OCI-LY3 (cell line): ENCODE results near the gene SRGAP2C.
"Not testable (repeated sequence)": the region's sequence is repeated elsewhere in the genome, so short reads cannot be mapped to it uniquely, and the experiment has no call there.

Experiments
- H2AFZ ChIP-seq: fragments of 200-600, 300-600 bp; shearing (Covaris generic); 2 replicates; pipeline ENCODE4 v1.6.0; 2014; ENCODE audit warnings: antibody characterized with exemption, low read depth, low read length
- H3K27ac ChIP-seq: fragments of 200-600, 300-600 bp; sonication (generic); 2 replicates; pipeline ENCODE4 v1.5.1; 2014; ENCODE audit warnings: mild to moderate bottlenecking, low read length, moderate library complexity, mixed read lengths
- H3K27me3 ChIP-seq: fragments of 200-600, 300-600 bp; sonication (generic); 2 replicates; pipeline ENCODE4 v1.6.1; 2014; ENCODE audit warnings: low read depth, low read length, mixed read lengths
- H3K36me3 ChIP-seq: fragments of 200-600, 300-600 bp; sonication (generic); replicated peaks from 2 replicates; pipeline ENCODE3; 2014; ENCODE audit warnings: low read depth, low read length, mixed read lengths
- H3K4me1 ChIP-seq: fragments of 300-600, 200-600 bp; sonication (generic); 2 replicates; pipeline ENCODE4 v1.6.1; 2014; ENCODE audit warnings: low read length, mixed read lengths
- H3K4me2 ChIP-seq: fragments of 200-600, 300-600 bp; sonication (generic); 2 replicates; pipeline ENCODE4 v1.6.1; 2014; ENCODE audit warnings: low read length, mixed read lengths
- H3K4me3 ChIP-seq: fragments of 300-600, 200-600 bp; sonication (generic); 2 replicates; pipeline ENCODE4 v1.5.1; 2014; ENCODE audit warnings: antibody characterized with exemption, mild to moderate bottlenecking, low read length, moderate library complexity
- H3K79me2 ChIP-seq: fragments of 300-600, 200-600 bp; shearing (Covaris generic); 2 replicates; pipeline ENCODE4 v1.6.1; 2014; ENCODE audit warnings: mild to moderate bottlenecking, low read length, mixed read lengths
- H3K9ac ChIP-seq: fragments of 300-600, 200-600 bp; shearing (Covaris generic); 2 replicates; pipeline ENCODE4 v1.6.0; 2014; ENCODE audit warnings: mild to moderate bottlenecking, low read length, moderate library complexity
- H3K9me3 ChIP-seq: fragments of 200-600, 300-600 bp; shearing (Covaris generic); 2 replicates; pipeline ENCODE4 v1.6.1; 2014; ENCODE audit warnings: low read length, mixed read lengths; ENCODE audit not compliant: insufficient read depth
- H4K20me1 ChIP-seq: fragments of 200-600, 300-600 bp; sonication (generic); 2 replicates; pipeline ENCODE4 v1.6.1; 2016; ENCODE audit warnings: low read length, mixed read lengths; ENCODE audit not compliant: insufficient read depth

Gene SRGAP2C

DNA sequence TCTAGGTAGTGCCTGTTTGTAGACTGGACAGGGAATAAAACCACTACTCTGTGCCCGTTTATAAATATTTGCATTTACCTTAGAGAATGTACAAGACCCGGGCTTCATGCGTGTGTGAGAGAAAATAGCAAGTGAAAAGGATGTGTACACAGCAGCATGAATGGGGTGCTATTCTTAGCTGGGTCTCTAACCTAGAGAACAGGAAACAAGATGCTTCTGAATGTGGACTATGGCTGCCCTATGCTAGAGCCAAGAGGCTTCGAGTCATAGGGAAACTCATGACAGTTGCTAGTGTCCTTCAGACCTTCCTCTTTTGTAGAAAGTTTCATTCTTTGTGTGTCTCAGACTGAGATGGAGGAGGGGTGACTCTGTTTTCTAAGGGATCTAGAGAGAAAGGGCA lies 39.9 kb downstream of the SRGAP2C start:
- Histone ChIP-seq H3K4me2 (peak overlapping the region; percentile 50), H3K4me1 (peaks cover 14% of the 10 kb centered on the region), H3K27ac (peak overlapping the region; percentile 45; the same call in 1 of the 2 replicates)
- not testable (repeated sequence) for H2AFZ ChIP-seq, H3K9me3 ChIP-seq, H4K20me1 ChIP-seq, H3K9ac ChIP-seq, H3K4me3 ChIP-seq, H3K36me3 ChIP-seq, H3K79me2 ChIP-seq, H3K27me3 ChIP-seq

DNA sequence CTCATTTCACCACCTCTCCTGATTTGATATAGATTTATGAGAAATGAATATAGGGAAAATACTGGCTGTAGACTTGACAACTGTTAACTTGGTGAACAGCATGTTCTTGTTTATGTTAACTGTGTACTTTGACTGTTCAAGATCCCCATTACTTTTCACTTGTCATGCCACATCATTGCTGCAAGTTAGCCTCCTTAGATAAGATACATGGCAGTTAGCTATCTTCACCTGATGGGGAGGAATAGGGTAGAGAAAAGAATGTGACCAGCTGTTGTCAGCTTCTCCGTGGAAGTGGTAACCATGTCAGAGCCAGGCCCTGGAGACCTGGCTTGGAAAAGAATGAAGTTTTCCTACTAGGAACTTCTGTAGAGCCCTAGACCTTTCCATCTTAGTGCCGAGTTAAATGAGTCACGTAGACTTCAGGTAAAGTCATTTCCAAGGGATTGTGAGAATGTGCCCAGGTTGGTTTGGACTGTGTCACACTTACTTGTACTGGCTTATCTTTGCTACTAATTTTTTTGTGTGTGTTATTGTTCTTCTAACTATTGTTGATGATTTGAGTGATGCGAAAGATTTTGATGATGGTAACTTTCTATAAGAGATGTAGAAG lies 41.6 kb downstream of the SRGAP2C start:
- not testable (repeated sequence) for H3K79me2 ChIP-seq, H3K9me3 ChIP-seq, H3K9ac ChIP-seq, H3K4me2 ChIP-seq, H3K27me3 ChIP-seq, H2AFZ ChIP-seq, H3K4me3 ChIP-seq, H4K20me1 ChIP-seq, H3K27ac ChIP-seq, H3K36me3 ChIP-seq
- peaks cover 13% of the 10 kb centered on the region for H3K4me1 ChIP-seq

DNA sequence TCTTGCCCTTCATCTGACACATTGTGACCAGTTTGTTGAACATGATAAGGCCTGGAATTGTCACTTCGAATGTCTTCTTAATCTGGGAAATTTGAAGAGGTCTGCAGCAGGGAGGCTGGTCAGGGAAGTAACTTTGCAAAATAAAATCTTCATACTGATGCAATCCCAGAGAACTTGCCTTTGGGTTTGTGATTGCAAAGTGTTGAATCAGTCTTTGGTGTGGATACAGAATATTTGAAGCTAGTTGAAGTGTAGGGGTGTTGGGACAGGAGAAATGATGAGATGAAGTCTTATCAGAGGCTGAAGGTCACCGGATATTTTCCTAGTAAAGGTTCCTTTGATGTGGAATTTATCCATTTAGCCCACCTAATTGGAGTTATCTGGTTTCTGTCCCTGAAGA lies 42.1 kb downstream of the SRGAP2C start:
- not testable (repeated sequence) for H3K27me3 ChIP-seq

DNA sequence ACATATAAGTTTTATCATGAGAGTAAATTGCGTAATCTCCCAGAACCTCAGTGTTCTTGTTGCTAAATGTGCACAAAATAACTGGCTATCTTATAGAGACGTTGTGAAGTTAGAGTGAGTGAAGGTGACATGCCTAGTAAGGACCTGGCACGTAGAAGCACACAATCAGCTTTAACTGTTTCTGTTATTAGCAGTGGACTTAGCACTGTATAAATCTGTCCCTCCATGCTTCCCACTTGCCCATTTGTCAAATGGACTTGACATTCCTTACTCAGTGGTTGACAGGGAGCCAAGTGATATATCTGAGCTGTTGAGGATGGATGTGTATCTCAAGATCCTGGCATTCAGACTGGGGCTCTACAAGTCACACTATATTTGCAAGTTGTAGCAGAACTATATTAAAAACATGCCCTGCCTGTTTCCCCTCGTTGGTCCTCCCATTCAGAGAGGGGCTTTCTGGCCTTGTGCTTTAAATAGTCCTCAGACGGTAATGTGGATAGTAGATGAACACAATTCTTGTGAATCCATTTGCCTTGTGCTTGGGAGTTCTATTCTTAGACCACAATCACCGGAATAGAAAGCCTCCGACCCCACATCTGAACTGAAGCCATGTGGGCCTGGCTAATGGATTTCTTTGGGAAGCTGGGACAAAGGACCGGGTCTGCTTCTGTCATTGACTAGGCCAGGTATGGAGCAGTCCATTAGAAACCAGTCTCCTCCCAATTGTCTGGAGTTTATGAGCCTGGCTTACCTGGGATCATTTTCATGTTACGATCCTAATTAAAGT lies 43.0 kb downstream of the SRGAP2C start:
- H3K79me2 ChIP-seq, H3K4me2 ChIP-seq, H3K9me3 ChIP-seq, H3K27me3 ChIP-seq, H3K36me3 ChIP-seq, H3K4me1 ChIP-seq, H3K27ac ChIP-seq, H4K20me1 ChIP-seq, H3K4me3 ChIP-seq, H3K9ac ChIP-seq, H2AFZ ChIP-seq: not testable (repeated sequence)

More for the DNA sequence above, 42.1 kb downstream of the SRGAP2C start:
- H3K79me2 ChIP-seq, H3K4me2 ChIP-seq, H2AFZ ChIP-seq, H3K9me3 ChIP-seq, H3K27ac ChIP-seq, H3K36me3 ChIP-seq, H3K4me1 ChIP-seq, H3K9ac ChIP-seq, H4K20me1 ChIP-seq, H3K4me3 ChIP-seq: not testable (repeated sequence)

DNA sequence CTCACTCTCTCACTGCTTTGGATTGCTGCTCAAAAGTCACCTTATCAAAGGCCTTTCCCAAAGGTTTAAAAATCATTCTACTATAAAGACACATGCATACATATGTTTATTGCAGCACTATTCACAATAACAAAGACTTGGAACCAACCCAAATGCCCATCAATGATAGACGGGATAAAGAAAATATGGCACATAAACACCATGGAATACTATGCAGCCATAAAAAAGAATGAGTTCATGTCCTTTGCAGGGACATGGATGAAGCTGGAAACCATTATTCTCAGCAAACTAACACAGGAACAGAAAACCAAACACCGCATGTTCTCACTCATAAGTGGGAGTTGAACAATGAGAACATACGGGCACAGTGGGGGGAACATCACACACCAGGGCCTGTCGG lies 45.9 kb downstream of the SRGAP2C start:
- H3K79me2 ChIP-seq, H3K9ac ChIP-seq, H3K27ac ChIP-seq, H4K20me1 ChIP-seq, H3K36me3 ChIP-seq, H3K4me3 ChIP-seq, H3K27me3 ChIP-seq, H3K4me2 ChIP-seq, H3K9me3 ChIP-seq, H2AFZ ChIP-seq, H3K4me1 ChIP-seq: not testable (repeated sequence)

DNA sequence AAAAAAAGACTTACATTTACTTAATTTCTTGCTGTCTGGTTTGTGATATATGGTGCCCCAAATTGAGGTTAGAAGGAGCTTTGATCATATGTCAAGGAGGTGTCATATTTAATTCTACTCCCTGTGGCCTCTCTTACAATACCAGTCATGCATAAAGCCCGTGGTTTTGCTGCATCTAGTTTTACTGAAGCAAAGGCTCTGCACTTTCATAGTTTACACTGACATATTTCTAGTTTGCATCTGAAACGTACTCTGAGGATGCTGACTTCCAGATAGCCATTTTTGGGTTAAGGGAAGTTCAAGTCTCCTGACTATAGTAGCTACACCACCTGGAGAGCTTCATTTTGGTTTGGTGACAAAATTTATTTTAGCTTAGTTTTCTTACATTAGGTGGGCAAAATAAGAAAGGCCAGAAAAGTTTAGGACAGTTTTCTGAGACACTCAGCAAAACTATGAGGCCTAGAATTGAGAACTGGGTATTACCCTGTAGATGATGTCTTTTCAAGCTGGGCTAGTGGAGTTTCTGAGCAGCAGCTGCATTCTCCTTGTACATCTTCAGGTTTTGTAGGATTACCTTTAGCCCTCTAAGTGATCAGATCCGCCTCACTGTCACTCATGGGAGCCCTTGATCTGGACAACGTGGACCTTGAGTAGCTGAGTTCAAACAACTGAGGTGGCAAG lies 47.8 kb downstream of the SRGAP2C start:
- H3K27ac ChIP-seq, H2AFZ ChIP-seq, H3K4me3 ChIP-seq, H3K9me3 ChIP-seq, H3K27me3 ChIP-seq, H3K36me3 ChIP-seq, H4K20me1 ChIP-seq, H3K4me1 ChIP-seq, H3K79me2 ChIP-seq, H3K9ac ChIP-seq: not testable (repeated sequence)
- H3K4me2 ChIP-seq, result 0 out of 2 replicates have a peak overlapping the region, but pooled peaks have one; percentile 27

DNA sequence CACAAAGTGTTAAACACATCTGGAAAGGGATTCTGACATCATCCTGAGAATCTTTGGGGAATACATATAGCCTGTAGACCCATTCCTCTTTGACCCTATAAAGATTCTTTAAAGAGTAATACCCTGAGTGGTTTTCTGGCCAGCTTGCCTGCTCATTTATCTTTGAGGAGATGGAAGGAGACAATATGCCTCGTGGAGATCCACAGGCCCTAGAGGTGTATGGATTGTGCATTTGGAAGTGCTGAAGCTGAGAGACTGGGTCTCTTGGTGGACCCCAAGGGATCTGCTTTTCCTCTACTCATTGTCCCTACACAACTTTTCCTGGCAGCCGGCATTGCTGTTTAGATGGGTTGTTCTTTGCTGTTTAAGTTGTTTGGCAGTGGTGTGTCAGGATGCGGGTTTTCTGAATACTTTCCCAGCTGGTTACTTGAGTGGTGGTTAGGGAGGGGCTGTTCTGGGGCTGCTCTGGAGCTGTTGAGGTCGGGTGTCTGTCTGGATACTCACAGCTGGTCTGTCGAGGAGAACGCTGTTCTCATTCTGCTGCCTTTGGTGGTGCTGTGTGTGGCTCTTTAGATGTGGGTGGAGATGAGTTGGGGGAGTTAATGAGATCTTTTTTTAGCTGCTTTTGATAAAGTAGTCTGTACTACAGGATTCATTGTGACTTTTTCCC lies 49.5 kb downstream of the SRGAP2C start:
- not testable (repeated sequence) for H3K4me3 ChIP-seq, H2AFZ ChIP-seq, H4K20me1 ChIP-seq, H3K27me3 ChIP-seq, H3K27ac ChIP-seq, H3K4me2 ChIP-seq, H3K79me2 ChIP-seq, H3K9me3 ChIP-seq, H3K4me1 ChIP-seq, H3K9ac ChIP-seq, H3K36me3 ChIP-seq

DNA sequence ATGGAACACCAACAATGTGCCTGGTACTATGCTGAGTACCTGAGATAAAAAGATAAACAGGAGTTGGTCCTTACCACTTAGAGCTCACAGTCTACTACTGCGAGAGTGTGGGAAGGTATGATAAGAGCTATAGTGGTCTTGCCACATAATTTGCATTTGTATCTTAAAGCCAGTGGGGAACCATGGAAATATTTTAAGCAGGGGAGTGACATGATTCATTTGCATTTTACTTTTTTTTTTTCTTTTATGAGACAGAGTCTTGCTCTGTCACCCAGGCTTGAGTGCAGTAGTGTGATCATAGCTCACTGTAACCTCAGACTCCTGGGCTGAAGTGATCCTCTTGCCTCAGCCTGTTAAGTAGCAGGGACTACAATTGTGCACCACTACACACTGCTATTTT lies 53.6 kb downstream of the SRGAP2C start:
- H3K27me3 ChIP-seq, H2AFZ ChIP-seq, H3K4me1 ChIP-seq, H3K4me2 ChIP-seq, H3K9ac ChIP-seq, H4K20me1 ChIP-seq, H3K9me3 ChIP-seq, H3K79me2 ChIP-seq, H3K27ac ChIP-seq, H3K36me3 ChIP-seq, H3K4me3 ChIP-seq: not testable (repeated sequence)

DNA sequence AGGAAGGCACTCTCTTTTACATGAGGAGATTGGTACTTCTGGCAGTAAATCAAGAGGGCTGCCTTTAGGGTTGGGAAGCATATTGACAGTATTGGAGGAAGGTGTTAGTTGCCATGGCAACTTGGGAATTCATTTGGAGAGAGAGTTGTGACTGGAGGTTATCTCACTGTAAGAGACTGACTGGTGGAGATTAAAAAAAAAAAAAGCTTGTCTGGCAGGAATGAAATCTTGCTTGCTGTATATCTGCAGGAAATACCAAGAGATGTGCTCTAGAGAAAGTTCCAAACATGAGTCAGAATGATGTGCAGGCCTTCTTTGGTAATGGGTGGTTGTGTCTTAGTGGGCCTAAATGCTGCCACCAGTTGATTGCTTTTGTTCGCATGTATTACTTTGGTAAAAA lies 59.1 kb downstream of the SRGAP2C start:
- H3K4me3 ChIP-seq, H3K27ac ChIP-seq, H3K79me2 ChIP-seq, H4K20me1 ChIP-seq, H3K27me3 ChIP-seq, H3K4me2 ChIP-seq, H3K9me3 ChIP-seq, H3K4me1 ChIP-seq, H3K36me3 ChIP-seq, H3K9ac ChIP-seq, H2AFZ ChIP-seq: not testable (repeated sequence)
